Measurements from ENCODE around the gene TRPM3.
"Not testable (repeated sequence)": the region's sequence is repeated elsewhere in the genome, so short reads cannot be mapped to it uniquely, and the experiment has no call there.

DNA sequence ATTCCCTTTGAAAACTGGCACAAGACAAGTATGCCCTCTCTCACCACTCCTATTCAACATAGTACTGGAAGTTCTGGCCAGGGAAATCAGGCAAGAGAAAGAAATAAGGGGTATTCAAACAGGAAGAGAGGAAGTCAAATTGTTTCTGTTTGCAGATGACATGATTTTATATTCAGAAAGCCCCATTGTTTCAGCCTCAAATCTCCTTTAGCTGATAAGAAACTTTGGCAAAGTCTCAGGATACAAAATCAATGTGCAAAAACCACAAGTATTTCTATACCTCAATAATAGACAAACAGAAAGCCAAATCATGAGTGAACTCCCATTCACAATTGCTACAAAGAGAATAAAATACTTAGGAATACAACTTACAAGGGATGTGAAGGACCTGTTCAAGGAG lies 476.8 kb downstream of the TRPM3 start:
- TF ChIP-seq, protein P1, sequence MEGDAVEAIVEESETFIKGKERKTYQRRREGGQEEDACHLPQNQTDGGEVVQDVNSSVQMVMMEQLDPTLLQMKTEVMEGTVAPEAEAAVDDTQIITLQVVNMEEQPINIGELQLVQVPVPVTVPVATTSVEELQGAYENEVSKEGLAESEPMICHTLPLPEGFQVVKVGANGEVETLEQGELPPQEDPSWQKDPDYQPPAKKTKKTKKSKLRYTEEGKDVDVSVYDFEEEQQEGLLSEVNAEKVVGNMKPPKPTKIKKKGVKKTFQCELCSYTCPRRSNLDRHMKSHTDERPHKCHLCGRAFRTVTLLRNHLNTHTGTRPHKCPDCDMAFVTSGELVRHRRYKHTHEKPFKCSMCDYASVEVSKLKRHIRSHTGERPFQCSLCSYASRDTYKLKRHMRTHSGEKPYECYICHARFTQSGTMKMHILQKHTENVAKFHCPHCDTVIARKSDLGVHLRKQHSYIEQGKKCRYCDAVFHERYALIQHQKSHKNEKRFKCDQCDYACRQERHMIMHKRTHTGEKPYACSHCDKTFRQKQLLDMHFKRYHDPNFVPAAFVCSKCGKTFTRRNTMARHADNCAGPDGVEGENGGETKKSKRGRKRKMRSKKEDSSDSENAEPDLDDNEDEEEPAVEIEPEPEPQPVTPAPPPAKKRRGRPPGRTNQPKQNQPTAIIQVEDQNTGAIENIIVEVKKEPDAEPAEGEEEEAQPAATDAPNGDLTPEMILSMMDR (IDR thresholded peaks at IDR 0.05): not testable (repeated sequence)
- TF ChIP-seq EZH2 (IDR thresholded peaks at IDR 0.05; ENCODE audit: borderline replicate concordance, insufficient read depth, low read depth, low read length, poor library complexity, severe bottlenecking): not testable (repeated sequence)
